Liver (tissue), 9 donors: ENCODE results near the gene JMY. TPM values are rescaled to one million over a fixed set of nuclear protein-coding genes. Genes with fewer than 3 reads are reported as not detected.

ENCODE experiments used
- DNase-seq: peaks from one replicate; pipeline ENCODE4 v3.0.0-alpha.2; 2017; ENCODE audit warnings: low spot score
- H3K27ac ChIP-seq, 2 donors: one replicate each; pipeline ENCODE4 v1.7.0; 2013; ENCODE audit warnings: inconsistent platforms in 2 of 2, low read length in 2 of 2, control low read depth in 1 of 2, low read depth in 1 of 2, mild to moderate bottlenecking in 1 of 2
- H3K27me3 ChIP-seq, 4 donors: one replicate each; pipeline versions ENCODE4 v1.6.1 to v1.7.0; 2013; ENCODE audit warnings: low read length in 3 of 4, inconsistent platforms in 1 of 4, mild to moderate bottlenecking in 1 of 4, moderate library complexity in 1 of 4; ENCODE audit not compliant: control insufficient read depth in 4 of 4, insufficient read depth in 4 of 4
- H3K36me3 ChIP-seq, 4 donors: one replicate each; pipeline versions ENCODE4 v1.6.1 to v1.7.0; 2013; ENCODE audit warnings: low read length in 3 of 4, mild to moderate bottlenecking in 3 of 4, low read depth in 1 of 4, moderate library complexity in 1 of 4; ENCODE audit not compliant: control insufficient read depth in 4 of 4, insufficient read depth in 3 of 4
- H3K4me1 ChIP-seq, 4 donors: one replicate each; pipeline versions ENCODE4 v1.6.1 to v1.7.0; 2013; ENCODE audit warnings: low read length in 3 of 4, mild to moderate bottlenecking in 3 of 4, moderate library complexity in 1 of 4; ENCODE audit not compliant: control insufficient read depth in 4 of 4, insufficient read depth in 4 of 4
- H3K4me3 ChIP-seq, 3 donors: one replicate each; pipeline versions ENCODE4 v1.6.1 to v1.7.0; 2013; ENCODE audit warnings: low read length in 3 of 3, control low read depth in 1 of 3, low read depth in 1 of 3, mild to moderate bottlenecking in 1 of 3
- H3K9ac ChIP-seq, 2 donors: one replicate each; pipeline ENCODE4 v1.7.0; 2013; ENCODE audit warnings: low read length in 2 of 2, mild to moderate bottlenecking in 2 of 2, moderate library complexity in 2 of 2, control low read depth in 1 of 2, low read depth in 1 of 2
- H3K9me3 ChIP-seq, 4 donors: one replicate each; pipeline versions ENCODE4 v1.6.1 to v1.7.0; 2013; ENCODE audit warnings: low read length in 3 of 4; ENCODE audit not compliant: control insufficient read depth in 4 of 4
- EGR1 ChIP-seq, 2 donors: IDR thresholded peaks; 2 replicates each; pipeline ENCODE4 v1.6.1; 2016 to 2018; ENCODE audit warnings: antibody characterized with exemption in 2 of 2, low read depth in 2 of 2
- FOXA1 ChIP-seq: IDR thresholded peaks from 2 replicates; pipeline ENCODE4 v1.6.1; 2016; ENCODE audit warnings: antibody characterized with exemption
- FOXA2 ChIP-seq: IDR thresholded peaks from 2 replicates; pipeline ENCODE4 v1.6.1; 2016; ENCODE audit warnings: antibody characterized with exemption
- GABPA ChIP-seq, 2 donors: IDR thresholded peaks in 1 of 2; conservative IDR thresholded peaks in 1 of 2; 2 replicates each; pipeline ENCODE4 v1.6.1; 2016; ENCODE audit warnings: antibody characterized with exemption in 2 of 2, mild to moderate bottlenecking in 1 of 2, moderate library complexity in 1 of 2
- HNF4A ChIP-seq, 2 donors: conservative IDR thresholded peaks; 2 replicates each; pipeline ENCODE4 v1.6.1; 2016; ENCODE audit warnings: antibody characterized with exemption in 2 of 2, mild to moderate bottlenecking in 2 of 2
- HNF4G ChIP-seq: IDR thresholded peaks from 2 replicates; pipeline ENCODE4 v1.6.1; 2016; ENCODE audit warnings: antibody characterized with exemption
- JUND ChIP-seq, 2 donors: IDR thresholded peaks; 2 replicates each; pipeline ENCODE4 v1.6.1; 2016; ENCODE audit warnings: antibody characterized with exemption in 2 of 2
- NR2F2 ChIP-seq: IDR thresholded peaks from 2 replicates; pipeline ENCODE4 v1.6.1; 2016; ENCODE audit warnings: antibody characterized with exemption
- RAD21 ChIP-seq, 2 donors: IDR thresholded peaks; 2 replicates each; pipeline ENCODE4 v1.6.1; 2016; ENCODE audit warnings: antibody characterized with exemption in 2 of 2, mild to moderate bottlenecking in 2 of 2
- RXRA ChIP-seq, 2 donors: IDR thresholded peaks; 2 replicates each; pipeline ENCODE4 v1.6.1; 2017 to 2018; ENCODE audit warnings: antibody characterized with exemption in 2 of 2, mild to moderate bottlenecking in 1 of 2
- SP1 ChIP-seq: IDR thresholded peaks from 2 replicates; pipeline ENCODE4 v1.6.1; 2018; ENCODE audit warnings: antibody characterized with exemption, mild to moderate bottlenecking
- TAF1 ChIP-seq: conservative IDR thresholded peaks from 2 replicates; pipeline ENCODE4 v1.6.1; 2016; ENCODE audit warnings: antibody characterized with exemption, mild to moderate bottlenecking
- YY1 ChIP-seq: IDR thresholded peaks from 2 replicates; pipeline ENCODE4 v1.6.1; 2016; ENCODE audit warnings: antibody characterized with exemption, mild to moderate bottlenecking
- WGBS: extraction: QIAGEN DNeasy Blood & Tissue Kit; methylation state at CpG from one replicate; pipeline ENCODE4 v1.1.7; 2013; 5-methylcytosine and 5-hydroxymethylcytosine counted together
- polyA plus RNA-seq, 2 donors: library from polyadenylated mRNA; stranded (reverse) in 1 of 2; unstranded in 1 of 2; fragments of 200-250 nt in 1 of 2; fragments of >200 nt in 1 of 2; fragmentation: Nextera tagmentation in 1 of 2; extraction: Ambion mirVana in 1 of 2; gene quantifications; one replicate each; pipeline versions ENCODE4 v1.2.1 to v1.2.3, GENCODE V29; 2013 to 2015
- total RNA-seq, 2 donors: library from RNA; depleted of rRNA; stranded (reverse); fragments of >200 nt; gene quantifications; one replicate each; pipeline ENCODE4 v1.2.3, GENCODE V29; 2014
- TF ChIP-seq, protein P1 (sequence below): IDR thresholded peaks from 2 replicates; pipeline ENCODE4 v1.6.1; 2016; ENCODE audit warnings: antibody characterized with exemption, mild to moderate bottlenecking
- TF ChIP-seq, protein P2 (sequence below): fragments of 150-350 bp; IDR thresholded peaks from 2 replicates; pipeline ENCODE4 v1.5.1; 2017; ENCODE audit warnings: improper control_type of control experiment, low read depth, low read length; ENCODE audit not compliant: missing input control
- TF ChIP-seq, protein P3 (sequence below): IDR thresholded peaks from 2 replicates; pipeline ENCODE4 v1.6.1; 2016; ENCODE audit warnings: antibody characterized with exemption
- TF ChIP-seq, protein P4 (sequence below): IDR thresholded peaks from 2 replicates; pipeline ENCODE4 v1.6.1; 2016; ENCODE audit warnings: antibody characterized with exemption
- TF ChIP-seq, protein P5 (sequence below): IDR thresholded peaks from 2 replicates; pipeline ENCODE4 v1.6.1; 2016; ENCODE audit warnings: antibody characterized with exemption
- donor health status: healthy.
- donor health status: healthy.
- donor health status: healthy.
- donor health status: healthy.
- donor health status: healthy.

The JMY gene
- total and polyA plus RNA-seq, 4 donors: 2.4 to 9.7 (median 6.2) TPM

DNA sequence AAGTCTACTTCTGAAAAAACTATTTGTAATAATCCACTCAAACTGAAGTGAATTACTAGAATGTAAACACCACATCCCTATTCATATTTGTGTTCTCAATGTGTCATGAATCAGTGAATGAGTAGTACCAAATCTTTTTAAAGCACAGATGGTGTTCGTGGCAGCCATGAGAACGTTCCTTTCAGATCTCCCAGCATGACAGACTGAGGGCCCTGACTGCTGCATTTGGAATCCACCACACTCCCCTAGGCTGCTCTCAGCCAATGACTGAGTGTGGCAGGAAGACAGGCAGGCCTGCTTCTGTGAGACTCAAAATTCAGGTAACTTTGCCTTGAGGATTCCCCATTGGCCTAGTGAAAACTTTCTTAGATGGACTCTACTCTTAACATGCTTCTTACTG, 10.9 kb upstream of the JMY start:
- H3K27ac ChIP-seq: no peak overlapping the region
- TF ChIP-seq FOXA2: no peak
- TF ChIP-seq GABPA (IDR thresholded peaks at IDR 0.05 in 1 of 2, conservative IDR thresholded peaks at IDR 0.05 in 1 of 2): no peak
- no peak for TF ChIP-seq RXRA (IDR thresholded peaks at IDR 0.05)
- TF ChIP-seq RAD21 (IDR thresholded peaks at IDR 0.05): no peak
- TF ChIP-seq, protein P1, sequence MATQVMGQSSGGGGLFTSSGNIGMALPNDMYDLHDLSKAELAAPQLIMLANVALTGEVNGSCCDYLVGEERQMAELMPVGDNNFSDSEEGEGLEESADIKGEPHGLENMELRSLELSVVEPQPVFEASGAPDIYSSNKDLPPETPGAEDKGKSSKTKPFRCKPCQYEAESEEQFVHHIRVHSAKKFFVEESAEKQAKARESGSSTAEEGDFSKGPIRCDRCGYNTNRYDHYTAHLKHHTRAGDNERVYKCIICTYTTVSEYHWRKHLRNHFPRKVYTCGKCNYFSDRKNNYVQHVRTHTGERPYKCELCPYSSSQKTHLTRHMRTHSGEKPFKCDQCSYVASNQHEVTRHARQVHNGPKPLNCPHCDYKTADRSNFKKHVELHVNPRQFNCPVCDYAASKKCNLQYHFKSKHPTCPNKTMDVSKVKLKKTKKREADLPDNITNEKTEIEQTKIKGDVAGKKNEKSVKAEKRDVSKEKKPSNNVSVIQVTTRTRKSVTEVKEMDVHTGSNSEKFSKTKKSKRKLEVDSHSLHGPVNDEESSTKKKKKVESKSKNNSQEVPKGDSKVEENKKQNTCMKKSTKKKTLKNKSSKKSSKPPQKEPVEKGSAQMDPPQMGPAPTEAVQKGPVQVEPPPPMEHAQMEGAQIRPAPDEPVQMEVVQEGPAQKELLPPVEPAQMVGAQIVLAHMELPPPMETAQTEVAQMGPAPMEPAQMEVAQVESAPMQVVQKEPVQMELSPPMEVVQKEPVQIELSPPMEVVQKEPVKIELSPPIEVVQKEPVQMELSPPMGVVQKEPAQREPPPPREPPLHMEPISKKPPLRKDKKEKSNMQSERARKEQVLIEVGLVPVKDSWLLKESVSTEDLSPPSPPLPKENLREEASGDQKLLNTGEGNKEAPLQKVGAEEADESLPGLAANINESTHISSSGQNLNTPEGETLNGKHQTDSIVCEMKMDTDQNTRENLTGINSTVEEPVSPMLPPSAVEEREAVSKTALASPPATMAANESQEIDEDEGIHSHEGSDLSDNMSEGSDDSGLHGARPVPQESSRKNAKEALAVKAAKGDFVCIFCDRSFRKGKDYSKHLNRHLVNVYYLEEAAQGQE: no peak
- TF ChIP-seq, protein P2, sequence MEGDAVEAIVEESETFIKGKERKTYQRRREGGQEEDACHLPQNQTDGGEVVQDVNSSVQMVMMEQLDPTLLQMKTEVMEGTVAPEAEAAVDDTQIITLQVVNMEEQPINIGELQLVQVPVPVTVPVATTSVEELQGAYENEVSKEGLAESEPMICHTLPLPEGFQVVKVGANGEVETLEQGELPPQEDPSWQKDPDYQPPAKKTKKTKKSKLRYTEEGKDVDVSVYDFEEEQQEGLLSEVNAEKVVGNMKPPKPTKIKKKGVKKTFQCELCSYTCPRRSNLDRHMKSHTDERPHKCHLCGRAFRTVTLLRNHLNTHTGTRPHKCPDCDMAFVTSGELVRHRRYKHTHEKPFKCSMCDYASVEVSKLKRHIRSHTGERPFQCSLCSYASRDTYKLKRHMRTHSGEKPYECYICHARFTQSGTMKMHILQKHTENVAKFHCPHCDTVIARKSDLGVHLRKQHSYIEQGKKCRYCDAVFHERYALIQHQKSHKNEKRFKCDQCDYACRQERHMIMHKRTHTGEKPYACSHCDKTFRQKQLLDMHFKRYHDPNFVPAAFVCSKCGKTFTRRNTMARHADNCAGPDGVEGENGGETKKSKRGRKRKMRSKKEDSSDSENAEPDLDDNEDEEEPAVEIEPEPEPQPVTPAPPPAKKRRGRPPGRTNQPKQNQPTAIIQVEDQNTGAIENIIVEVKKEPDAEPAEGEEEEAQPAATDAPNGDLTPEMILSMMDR: no peak
- no peak for TF ChIP-seq JUND (IDR thresholded peaks at IDR 0.05)
- no peak for TF ChIP-seq YY1
- TF ChIP-seq HNF4G: no peak
- TF ChIP-seq, protein P3, sequence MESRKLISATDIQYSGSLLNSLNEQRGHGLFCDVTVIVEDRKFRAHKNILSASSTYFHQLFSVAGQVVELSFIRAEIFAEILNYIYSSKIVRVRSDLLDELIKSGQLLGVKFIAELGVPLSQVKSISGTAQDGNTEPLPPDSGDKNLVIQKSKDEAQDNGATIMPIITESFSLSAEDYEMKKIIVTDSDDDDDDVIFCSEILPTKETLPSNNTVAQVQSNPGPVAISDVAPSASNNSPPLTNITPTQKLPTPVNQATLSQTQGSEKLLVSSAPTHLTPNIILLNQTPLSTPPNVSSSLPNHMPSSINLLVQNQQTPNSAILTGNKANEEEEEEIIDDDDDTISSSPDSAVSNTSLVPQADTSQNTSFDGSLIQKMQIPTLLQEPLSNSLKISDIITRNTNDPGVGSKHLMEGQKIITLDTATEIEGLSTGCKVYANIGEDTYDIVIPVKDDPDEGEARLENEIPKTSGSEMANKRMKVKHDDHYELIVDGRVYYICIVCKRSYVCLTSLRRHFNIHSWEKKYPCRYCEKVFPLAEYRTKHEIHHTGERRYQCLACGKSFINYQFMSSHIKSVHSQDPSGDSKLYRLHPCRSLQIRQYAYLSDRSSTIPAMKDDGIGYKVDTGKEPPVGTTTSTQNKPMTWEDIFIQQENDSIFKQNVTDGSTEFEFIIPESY: no peak
- no peak for TF ChIP-seq TAF1
- no peak for TF ChIP-seq NR2F2
- no peak for TF ChIP-seq HNF4A (conservative IDR thresholded peaks at IDR 0.05)
- no peak for TF ChIP-seq SP1
- TF ChIP-seq, protein P4, sequence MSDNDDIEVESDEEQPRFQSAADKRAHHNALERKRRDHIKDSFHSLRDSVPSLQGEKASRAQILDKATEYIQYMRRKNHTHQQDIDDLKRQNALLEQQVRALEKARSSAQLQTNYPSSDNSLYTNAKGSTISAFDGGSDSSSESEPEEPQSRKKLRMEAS: no peak
- no peak for TF ChIP-seq FOXA1
- TF ChIP-seq, protein P5, sequence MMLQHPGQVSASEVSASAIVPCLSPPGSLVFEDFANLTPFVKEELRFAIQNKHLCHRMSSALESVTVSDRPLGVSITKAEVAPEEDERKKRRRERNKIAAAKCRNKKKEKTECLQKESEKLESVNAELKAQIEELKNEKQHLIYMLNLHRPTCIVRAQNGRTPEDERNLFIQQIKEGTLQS: no peak
- TF ChIP-seq EGR1 (IDR thresholded peaks at IDR 0.05; ENCODE audit: low read depth in 2 of 2): no peak
- WGBS: 86% methylated on average over 2 of the region's 2 CpGs

More for the DNA sequence above, 10.9 kb upstream of the JMY start:
- no peak overlapping the region for H3K9ac ChIP-seq
- peaks cover 0 to 11% (median 5%) of the 10 kb centered on the region in 4 donors for H3K36me3 ChIP-seq
- no peaks in the 10 kb centered on the region for H3K9me3 ChIP-seq
- no peaks in the 10 kb centered on the region for H3K4me1 ChIP-seq
- H3K4me3 ChIP-seq: no peak overlapping the region
- no peak for DNase-seq
- no peaks in the 10 kb centered on the region for H3K27me3 ChIP-seq
